Measurements from ENCODE around the gene MPND.

DNA sequence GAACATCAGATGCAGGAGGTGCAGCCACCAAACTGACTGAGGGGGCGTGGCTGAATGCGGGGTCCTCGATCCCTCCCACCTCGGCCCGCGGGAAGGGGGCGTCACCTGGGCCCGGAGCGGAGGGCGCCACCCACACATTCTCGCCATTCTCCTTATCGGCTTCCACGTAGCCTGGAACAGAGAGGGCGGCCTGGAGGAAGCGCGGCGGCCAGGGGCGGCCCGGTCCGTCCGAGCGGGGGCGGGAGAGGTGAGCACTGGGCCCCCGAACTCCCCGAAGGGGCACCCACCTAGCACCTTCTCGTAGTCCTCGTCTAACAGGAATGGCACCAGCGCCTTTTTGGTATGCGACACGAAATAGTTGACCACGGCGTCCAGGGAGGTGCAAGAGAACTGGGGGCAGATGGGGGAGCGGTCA lies 16.5 kb upstream of the MPND start:
- TF ChIP-seq YY1 (IDR thresholded peaks at IDR 0.05; ENCODE audit: insufficient read depth, insufficient read length), result no peak
- no peak for TF ChIP-seq ZNF274 (IDR thresholded peaks at IDR 0.05; ENCODE audit: low read depth, low read length)

Measured in NT2/D1 (cell line).